Testis (tissue), 2 donors: ENCODE measurements around the gene COX6A2.

Experiments used
- POLR2A ChIP-seq: fragments of 450-650 bp; IDR thresholded peaks from one replicate; pipeline ENCODE4 v1.6.1; 2017; ENCODE audit warnings: antibody characterized with exemption, mild to moderate bottlenecking, moderate library complexity
- TF ChIP-seq, protein P1 (sequence below), 3 experiments: fragments of 450-650 bp in 2 of 3; fragments of 200-600 bp in 1 of 3; sonication (generic) in 1 of 3; IDR thresholded peaks; one replicate each; pipeline ENCODE4 v1.5.1; 2016 to 2019; ENCODE audit warnings: antibody characterized with exemption in 3 of 3, mild to moderate bottlenecking in 2 of 3, moderate library complexity in 1 of 3

- TF ChIP-seq, protein P1, sequence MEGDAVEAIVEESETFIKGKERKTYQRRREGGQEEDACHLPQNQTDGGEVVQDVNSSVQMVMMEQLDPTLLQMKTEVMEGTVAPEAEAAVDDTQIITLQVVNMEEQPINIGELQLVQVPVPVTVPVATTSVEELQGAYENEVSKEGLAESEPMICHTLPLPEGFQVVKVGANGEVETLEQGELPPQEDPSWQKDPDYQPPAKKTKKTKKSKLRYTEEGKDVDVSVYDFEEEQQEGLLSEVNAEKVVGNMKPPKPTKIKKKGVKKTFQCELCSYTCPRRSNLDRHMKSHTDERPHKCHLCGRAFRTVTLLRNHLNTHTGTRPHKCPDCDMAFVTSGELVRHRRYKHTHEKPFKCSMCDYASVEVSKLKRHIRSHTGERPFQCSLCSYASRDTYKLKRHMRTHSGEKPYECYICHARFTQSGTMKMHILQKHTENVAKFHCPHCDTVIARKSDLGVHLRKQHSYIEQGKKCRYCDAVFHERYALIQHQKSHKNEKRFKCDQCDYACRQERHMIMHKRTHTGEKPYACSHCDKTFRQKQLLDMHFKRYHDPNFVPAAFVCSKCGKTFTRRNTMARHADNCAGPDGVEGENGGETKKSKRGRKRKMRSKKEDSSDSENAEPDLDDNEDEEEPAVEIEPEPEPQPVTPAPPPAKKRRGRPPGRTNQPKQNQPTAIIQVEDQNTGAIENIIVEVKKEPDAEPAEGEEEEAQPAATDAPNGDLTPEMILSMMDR (IDR thresholded peaks at IDR 0.05) = no peak
- no peak for TF ChIP-seq POLR2A
Observed at GRCh38 chr16:31411024-31411844, 16.9 kb downstream of the COX6A2 start.
